ENCODE data around the gene RAB3GAP1.

The RAB3GAP1 gene

GRCh38 chr2:135169900-135170753, 118.0 kb downstream of the RAB3GAP1 start:
- DNase-seq = peak; percentile 6

- DNase-seq = no peak
These were observed 122.1 kb downstream of the RAB3GAP1 start for GRCh38 chr2:135174049-135174809.

- no peak for DNase-seq
These were observed 122.7 kb downstream of the RAB3GAP1 start for GRCh38 chr2:135174810-135175093.

GRCh38 chr2:135175177-135175576, 123.1 kb downstream of the RAB3GAP1 start:
- DNase-seq = no peak

GRCh38 chr2:135179689-135180088, 127.6 kb downstream of the RAB3GAP1 start:
- DNase-seq = no peak

- no peak for DNase-seq
These were observed 130.1 kb downstream of the RAB3GAP1 start for GRCh38 chr2:135182190-135182589.

- no peak for DNase-seq
These were observed 130.5 kb downstream of the RAB3GAP1 start for GRCh38 chr2:135182601-135183000.

GRCh38 chr2:135183822-135184221, 131.7 kb downstream of the RAB3GAP1 start:
- DNase-seq = no peak

GRCh38 chr2:135186054-135186453, 134.0 kb downstream of the RAB3GAP1 start:
- DNase-seq = no peak

GRCh38 chr2:135187270-135187669, 135.2 kb downstream of the RAB3GAP1 start:
- DNase-seq = no peak

GRCh38 chr2:135189148-135189547, 137.1 kb downstream of the RAB3GAP1 start:
- no peak for DNase-seq

GRCh38 chr2:135190799-135191198, 138.7 kb downstream of the RAB3GAP1 start:
- no peak for DNase-seq

GRCh38 chr2:135198481-135198880, 146.4 kb downstream of the RAB3GAP1 start:
- no peak for DNase-seq

GRCh38 chr2:135202751-135203150, 150.7 kb downstream of the RAB3GAP1 start:
- DNase-seq = no peak

GRCh38 chr2:135203944-135204343, 151.9 kb downstream of the RAB3GAP1 start:
- no peak for DNase-seq

- no peak for DNase-seq
These were observed 155.9 kb downstream of the RAB3GAP1 start for GRCh38 chr2:135208016-135208415.

GRCh38 chr2:135212757-135213156, 160.7 kb downstream of the RAB3GAP1 start:
- DNase-seq = no peak

- DNase-seq = no peak
These were observed 166.3 kb downstream of the RAB3GAP1 start for GRCh38 chr2:135218426-135218825.

- no peak for DNase-seq
These were observed 167.1 kb downstream of the RAB3GAP1 start for GRCh38 chr2:135219226-135219625.

Measured in CD4-positive, alpha-beta T cell treated with Interleukin-12 subunit alpha and Interleukin-12 subunit beta, for 1 hour (primary cell).